ENCODE measurements around the gene NEUROG1.

NEUROG1 gene

DNA sequence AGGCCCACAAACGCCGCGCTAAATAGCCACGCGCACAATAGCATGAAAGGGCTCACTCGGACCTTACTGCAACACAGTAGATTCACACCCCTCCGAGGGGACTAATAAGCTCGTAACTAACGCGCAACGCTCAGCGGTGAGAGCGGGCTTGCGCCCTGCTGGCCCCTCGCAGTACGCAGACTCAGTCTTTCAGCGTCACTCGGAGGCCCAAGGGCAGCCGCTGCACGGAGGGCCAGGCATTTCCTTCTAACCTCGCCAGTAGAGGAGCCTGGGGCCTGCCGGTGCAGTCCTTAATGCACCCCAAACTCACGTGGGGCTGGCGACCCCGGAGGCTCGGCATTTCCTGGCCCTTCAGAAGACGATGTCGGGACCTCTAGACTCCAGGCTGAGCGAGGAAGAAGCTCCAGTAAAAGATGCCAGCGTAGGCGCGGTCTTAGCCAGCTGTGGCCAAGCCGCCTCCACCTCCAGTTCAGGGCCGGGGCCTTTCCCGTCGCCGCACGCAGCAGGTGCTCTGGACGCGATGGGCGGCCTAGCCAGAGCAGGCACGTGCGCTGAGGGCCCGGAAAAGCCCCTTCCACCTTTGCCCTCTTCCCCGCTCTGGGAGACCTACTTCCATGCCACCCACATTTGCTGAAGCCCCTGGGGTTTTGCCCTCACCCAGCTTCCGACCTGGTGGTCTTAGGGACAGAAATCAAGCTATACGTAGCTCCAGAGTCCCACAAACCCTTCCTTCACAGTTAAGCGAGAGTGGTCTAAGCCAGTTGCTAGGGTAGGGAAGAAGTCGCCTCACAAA is 45.3 kb downstream of the NEUROG1 start:
- no peak overlapping the region for H3K4me3 ChIP-seq (ENCODE audit: low read length)
- no peak for DNase-seq (ENCODE audit: low read depth)
- TF ChIP-seq, protein P1, sequence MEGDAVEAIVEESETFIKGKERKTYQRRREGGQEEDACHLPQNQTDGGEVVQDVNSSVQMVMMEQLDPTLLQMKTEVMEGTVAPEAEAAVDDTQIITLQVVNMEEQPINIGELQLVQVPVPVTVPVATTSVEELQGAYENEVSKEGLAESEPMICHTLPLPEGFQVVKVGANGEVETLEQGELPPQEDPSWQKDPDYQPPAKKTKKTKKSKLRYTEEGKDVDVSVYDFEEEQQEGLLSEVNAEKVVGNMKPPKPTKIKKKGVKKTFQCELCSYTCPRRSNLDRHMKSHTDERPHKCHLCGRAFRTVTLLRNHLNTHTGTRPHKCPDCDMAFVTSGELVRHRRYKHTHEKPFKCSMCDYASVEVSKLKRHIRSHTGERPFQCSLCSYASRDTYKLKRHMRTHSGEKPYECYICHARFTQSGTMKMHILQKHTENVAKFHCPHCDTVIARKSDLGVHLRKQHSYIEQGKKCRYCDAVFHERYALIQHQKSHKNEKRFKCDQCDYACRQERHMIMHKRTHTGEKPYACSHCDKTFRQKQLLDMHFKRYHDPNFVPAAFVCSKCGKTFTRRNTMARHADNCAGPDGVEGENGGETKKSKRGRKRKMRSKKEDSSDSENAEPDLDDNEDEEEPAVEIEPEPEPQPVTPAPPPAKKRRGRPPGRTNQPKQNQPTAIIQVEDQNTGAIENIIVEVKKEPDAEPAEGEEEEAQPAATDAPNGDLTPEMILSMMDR (IDR thresholded peaks at IDR 0.05; ENCODE audit: insufficient read depth, low read depth, low read length, missing control alignments), result no peak

DNA sequence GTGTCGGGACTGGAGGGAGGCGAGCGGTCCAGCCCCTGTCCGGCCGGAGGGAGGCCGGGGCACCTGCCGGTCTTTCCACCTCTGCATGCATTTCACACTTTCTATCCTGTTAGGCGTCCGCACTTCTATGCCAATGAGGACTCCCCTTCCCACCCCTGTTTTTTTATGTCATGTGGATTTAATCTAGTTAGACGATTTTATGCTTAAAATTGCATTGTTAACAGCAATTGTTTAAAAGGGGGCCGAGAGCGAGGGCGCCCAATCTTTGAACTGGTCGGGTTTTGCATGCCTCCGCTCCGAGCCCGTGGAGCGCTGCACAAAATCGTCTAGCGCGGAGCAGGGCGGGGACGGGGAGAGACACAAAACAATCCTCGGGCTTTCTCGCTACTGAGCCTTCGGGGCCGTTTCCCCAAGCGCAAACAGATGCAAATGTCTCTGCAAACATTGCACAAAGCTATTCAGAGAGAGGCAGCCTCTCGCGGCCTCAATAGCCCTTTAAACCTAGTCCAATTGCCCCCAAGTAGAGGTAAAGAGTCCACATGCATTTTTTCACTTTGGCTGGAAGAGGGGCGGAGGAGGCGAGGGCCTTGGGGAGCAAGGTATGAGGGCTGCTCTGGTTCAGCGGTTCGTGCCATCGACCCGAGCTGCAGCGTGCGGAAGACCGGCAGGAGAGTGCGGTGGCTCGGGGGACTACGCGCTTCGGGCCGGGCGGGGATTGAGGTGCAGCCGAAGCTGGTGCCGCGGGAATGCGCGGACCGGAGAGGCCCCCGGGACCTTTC is 46.1 kb downstream of the NEUROG1 start:
- DNase-seq (ENCODE audit: low read depth), result no peak
- H3K4me3 ChIP-seq (ENCODE audit: low read length), result no peak overlapping the region

DNA sequence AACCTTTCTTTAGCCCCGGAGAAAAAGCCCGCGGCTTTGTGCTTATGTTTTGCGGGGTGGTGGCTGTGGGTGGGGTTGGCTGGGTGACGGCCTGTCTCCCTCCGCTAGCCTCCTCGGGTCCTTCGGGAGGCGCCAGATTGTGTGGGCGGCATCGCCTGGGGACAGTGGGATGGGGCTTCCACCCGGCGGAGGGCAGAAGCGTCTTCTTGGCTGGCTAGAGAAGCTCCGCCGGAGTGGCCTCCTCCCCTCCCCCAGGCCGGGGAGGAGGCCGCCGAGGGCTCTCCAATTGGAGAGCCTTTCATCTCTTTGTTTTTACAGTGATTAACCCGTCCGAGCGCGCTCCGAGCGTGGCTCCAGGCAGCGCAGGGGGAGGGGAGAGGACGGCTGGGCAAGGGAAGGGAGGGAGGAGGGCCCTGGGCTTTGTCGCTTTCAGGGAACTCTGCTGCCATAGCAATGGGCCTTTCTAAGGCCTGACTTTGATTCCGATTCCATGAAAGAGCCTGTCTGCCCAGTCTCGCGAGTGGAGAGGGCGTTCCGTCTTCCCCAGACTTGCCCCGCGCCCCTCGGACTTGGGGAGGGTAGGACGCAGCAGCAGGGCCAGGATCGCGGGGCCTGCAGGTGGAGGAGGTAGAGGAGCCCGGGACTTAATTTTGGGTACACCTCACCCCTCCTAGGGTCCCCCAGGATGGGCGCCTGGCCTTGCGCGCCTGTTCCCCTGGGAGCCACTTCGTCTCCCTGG is 46.9 kb downstream of the NEUROG1 start:
- TF ChIP-seq, protein P1 (IDR thresholded peaks at IDR 0.05; ENCODE audit: insufficient read depth, low read depth, low read length, missing control alignments), result no peak
- H3K4me3 ChIP-seq (ENCODE audit: low read length), result no peak overlapping the region
- peak; percentile 43 for DNase-seq (ENCODE audit: low read depth)

More for the DNA sequence above, 46.1 kb downstream of the NEUROG1 start:
- TF ChIP-seq, protein P1 (IDR thresholded peaks at IDR 0.05; ENCODE audit: insufficient read depth, low read depth, low read length, missing control alignments), result no peak

DNA sequence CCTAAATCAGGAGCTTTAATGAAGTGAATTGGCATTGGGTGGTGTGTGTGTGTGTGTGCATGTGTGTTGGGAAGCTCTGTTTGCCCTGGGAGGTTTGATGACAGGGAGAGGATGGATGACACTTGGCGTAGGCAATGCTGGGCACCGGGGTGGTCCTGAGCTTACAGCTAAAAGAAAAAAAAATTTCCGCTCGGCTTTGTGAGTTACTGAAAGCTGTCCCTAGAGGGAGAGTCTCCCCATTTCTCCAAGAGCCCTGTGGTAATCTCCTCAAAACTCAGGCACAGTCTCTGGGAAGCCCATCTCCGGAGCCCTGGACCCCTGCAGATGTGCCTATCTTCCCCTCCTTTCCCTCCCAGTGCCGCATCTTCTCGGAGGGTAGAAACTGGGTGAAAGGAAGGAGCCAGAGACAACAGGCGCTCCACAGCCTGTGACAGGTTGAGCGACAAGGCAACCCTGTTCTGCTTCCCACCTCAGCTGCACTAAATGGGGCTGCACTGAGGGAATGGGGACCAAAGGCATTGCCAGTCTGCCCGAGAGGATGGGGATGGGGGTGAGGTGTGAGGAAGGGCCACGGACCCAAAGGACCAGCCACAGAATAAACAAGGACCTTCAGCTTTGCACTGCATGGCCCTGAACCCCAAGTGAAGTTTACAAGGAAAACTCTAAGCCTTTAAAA is 47.8 kb downstream of the NEUROG1 start:
- TF ChIP-seq, protein P1 (IDR thresholded peaks at IDR 0.05; ENCODE audit: insufficient read depth, low read depth, low read length, missing control alignments), result no peak
- H3K4me3 ChIP-seq (ENCODE audit: low read length), result no peak overlapping the region
- DNase-seq (ENCODE audit: low read depth), result no peak

DNA sequence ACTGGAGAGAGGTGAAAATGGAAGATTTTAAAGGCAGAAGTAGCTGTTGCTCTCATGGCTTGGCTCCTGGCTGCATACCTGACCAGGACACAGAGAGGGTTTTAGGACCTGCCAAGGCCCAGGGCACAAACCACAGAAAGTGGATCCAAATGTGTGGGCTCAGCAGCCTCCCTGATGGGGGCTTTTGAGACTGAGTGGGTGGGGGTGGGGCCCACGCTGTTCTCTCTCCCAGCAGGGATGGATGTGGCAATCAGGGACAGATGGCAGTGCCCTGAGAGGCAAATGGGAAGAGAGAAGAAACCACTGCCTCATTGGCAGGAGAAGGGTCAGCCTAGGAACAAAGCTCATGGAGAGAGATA is 48.7 kb downstream of the NEUROG1 start:
- TF ChIP-seq, protein P1 (IDR thresholded peaks at IDR 0.05; ENCODE audit: insufficient read depth, low read depth, low read length, missing control alignments), result no peak
- DNase-seq (ENCODE audit: low read depth), result no peak
- H3K4me3 ChIP-seq (ENCODE audit: low read length), result no peak overlapping the region

Measured in epithelial cell of esophagus (primary cell).